Naive thymus-derived CD8-positive, alpha-beta T cell (primary cell): ENCODE data around the gene PCK2. TPM values are rescaled to one million over a fixed set of nuclear protein-coding genes. Genes with fewer than 3 reads are reported as not detected.
A peak's percentile ranks its signal among the peaks of the same experiment; 100 is the strongest.

Experiments used
- ATAC-seq, 2 donors: fragments of 150-1000 bp; cut with Tn5 transposase in 1 of 2; sonication (Bioruptor Pico), chemical (Tn5 transposase) in 1 of 2; 1 replicate in 1 of 2; 2 replicates in 1 of 2; pipeline ENCODE4 v1.10.0; 2021; ENCODE audit warnings: mild to moderate bottlenecking in 2 of 2, moderate library complexity in 2 of 2
- POLR2A ChIA-PET: fragments of 350-600 bp; sonication (Branson Sonifier 250); formaldehyde crosslinking; loops from one replicate; lab custom pipeline; 2021; ENCODE audit warnings: antibody characterized with exemption; lab: Charles Lee
- DNase-seq, 10 donors: peaks; one replicate each; pipeline versions ENCODE4 v3.0.0 to v3.0.0-alpha.2; 2020 to 2022
- H3K27ac Mint-ChIP-seq, 10 donors: one replicate each; pipeline ENCODE4 v1.8.0; 2020 to 2022; ENCODE audit warnings: mild to moderate bottlenecking in 10 of 10, mixed read lengths in 10 of 10, moderate library complexity in 4 of 10, inconsistent platforms in 1 of 10
- H3K27me3 Mint-ChIP-seq, 5 donors: one replicate each; pipeline ENCODE4 v1.8.0; 2021 to 2022; ENCODE audit warnings: mixed read lengths in 5 of 5
- H3K36me3 Mint-ChIP-seq, 3 donors: one replicate each; pipeline ENCODE4 v1.8.0; 2020 to 2022; ENCODE audit warnings: mixed read lengths in 3 of 3, mild to moderate bottlenecking in 2 of 3, inconsistent platforms in 1 of 3
- H3K4me1 Mint-ChIP-seq, 4 donors: one replicate each; pipeline ENCODE4 v1.8.0; 2021 to 2022; ENCODE audit warnings: mixed read lengths in 4 of 4
- H3K4me3 Mint-ChIP-seq, 10 donors: one replicate each; pipeline ENCODE4 v1.8.0; 2020 to 2022; ENCODE audit warnings: mild to moderate bottlenecking in 10 of 10, mixed read lengths in 10 of 10, moderate library complexity in 6 of 10, inconsistent platforms in 1 of 10
- H3K9me3 Mint-ChIP-seq, 9 donors: one replicate each; pipeline ENCODE4 v1.8.0; 2020 to 2022; ENCODE audit warnings: mixed read lengths in 9 of 9, mild to moderate bottlenecking in 3 of 9, inconsistent platforms in 1 of 9, moderate library complexity in 1 of 9
- polyA plus RNA-seq, 3 donors: library from polyadenylated mRNA; unstranded; fragments of 300-500 nt; fragmentation: Illumina TruSeq; gene quantifications; one replicate each; pipeline ENCODE4 v1.2.3, GENCODE V29; 2021
- total RNA-seq, 8 experiments: library from RNA in 2 of 8; stranded (reverse) in 2 of 8; gene quantifications; one replicate each; pipeline ENCODE4 v1.2.3 and lab custom pipeline; 2021 to 2026

The PCK2 gene
- total and polyA plus RNA-seq, 5 experiments from 2014 or later, result 8.6 to 17.4 (median 11.6) TPM

DNA sequence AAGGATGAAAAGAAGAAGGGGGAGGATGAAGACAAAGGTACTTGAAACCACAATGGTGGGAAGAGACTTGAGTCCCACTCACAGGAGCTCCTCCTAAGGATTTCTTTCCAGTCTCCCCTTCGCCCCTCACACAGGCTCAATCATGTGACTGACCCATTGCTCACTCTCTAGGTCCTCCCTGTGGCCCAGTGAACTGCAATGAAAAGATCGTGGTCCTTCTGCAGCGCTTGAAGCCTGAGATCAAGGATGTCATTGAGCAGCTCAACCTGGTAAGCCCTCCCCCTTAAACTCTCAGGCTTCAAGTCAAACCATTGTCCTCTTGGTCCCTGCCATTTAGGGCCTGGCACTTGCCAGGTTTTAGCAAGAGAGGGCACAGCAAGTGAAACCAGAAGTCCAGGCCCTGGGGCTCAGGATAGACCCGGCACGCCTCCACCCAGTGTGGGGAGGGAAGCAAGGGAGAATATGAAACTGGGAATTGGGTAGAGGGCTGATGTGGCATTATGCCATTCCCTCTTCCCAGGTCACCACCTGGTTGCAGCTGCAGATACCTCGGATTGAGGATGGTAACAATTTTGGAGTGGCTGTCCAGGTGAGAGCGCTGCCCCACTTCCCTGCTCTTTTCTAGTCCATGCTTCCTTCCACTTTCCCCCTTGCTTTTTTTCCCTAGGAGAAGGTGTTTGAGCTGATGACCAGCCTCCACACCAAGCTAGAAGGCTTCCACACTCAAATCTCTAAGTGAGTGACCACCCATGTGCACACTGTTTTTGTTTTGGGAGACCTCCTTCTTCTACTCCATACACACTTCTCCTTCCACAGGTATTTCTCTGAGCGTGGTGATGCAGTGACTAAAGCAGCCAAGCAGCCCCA lies 43.7 kb downstream of the PCK2 start:
- no peak for DNase-seq
- Mint-ChIP-seq H3K27me3 (no peaks in the 10 kb centered on the region), H3K36me3 (peaks cover 0 to 19% (median 8%) of the 10 kb centered on the region in 3 donors), H3K27ac (peak overlapping the region in 9 of 10 donors; percentile 57 to 93 (median 86)), H3K4me3 (peak overlapping the region; percentile 55 to 91 (median 89)), H3K9me3 (no peaks in the 10 kb centered on the region), H3K4me1 (peaks cover 29 to 67% (median 62%) of the 10 kb centered on the region in 4 donors)
- POLR2A ChIA-PET, result interaction anchor here (0.5 to 9.5 kb wide), 12 partner anchors 9 to 292 kb away, joined by 3 to 177 read pairs (median 4); partner anchors contain the start of genes DCAF11, IRF9, KHNYN and NRL
- no peak for ATAC-seq

DNA sequence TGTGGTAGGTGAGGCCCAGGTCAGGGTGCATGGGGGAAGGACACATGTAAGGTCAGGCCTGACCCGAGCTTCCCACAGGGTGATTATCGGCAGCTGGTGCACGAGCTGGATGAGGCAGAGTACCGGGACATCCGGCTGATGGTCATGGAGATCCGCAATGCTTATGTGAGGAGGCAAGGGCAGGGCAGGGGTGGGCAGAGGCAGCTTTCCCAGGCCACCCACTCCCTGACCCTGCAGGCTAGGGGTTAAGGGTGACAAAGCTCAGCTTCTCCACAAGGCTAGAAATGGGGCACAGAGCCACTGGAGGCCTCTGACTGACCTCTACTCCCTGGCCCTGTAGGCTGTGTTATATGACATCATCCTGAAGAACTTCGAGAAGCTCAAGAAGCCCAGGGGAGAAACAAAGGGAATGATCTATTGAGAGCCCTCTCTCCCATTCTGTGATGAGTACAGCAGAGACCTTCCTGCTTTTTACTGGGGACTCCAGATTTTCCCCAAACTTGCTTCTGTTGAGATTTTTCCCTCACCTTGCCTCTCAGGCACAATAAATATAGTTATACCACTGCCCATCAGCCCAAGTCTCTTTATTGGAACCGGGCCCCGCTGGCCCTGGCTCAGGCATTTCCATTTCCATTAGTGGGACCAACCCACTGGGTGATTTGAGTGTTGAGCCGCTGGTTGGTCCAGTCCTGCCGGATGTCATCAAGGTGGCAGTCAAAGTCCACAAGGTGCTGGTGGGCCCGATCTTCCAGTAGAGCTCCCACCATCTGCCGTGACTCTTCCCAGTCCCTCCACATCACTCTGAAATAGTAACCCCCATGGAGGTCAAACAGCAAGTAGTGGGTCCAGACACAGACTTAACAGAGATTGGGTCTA lies 44.5 kb downstream of the PCK2 start:
- H3K27me3 Mint-ChIP-seq, result no peaks in the 10 kb centered on the region
- H3K4me3 Mint-ChIP-seq, result peak overlapping the region; percentile 41 to 91 (median 72)
- peaks cover 26 to 70% (median 64%) of the 10 kb centered on the region in 4 donors for H3K4me1 Mint-ChIP-seq
- no peaks in the 10 kb centered on the region for H3K9me3 Mint-ChIP-seq
- DNase-seq (no peak), ATAC-seq (no peak)
- POLR2A ChIA-PET, result interaction anchor here (0.5 to 9.5 kb wide), 6 partner anchors 8 to 132 kb away, joined by 3 to 177 read pairs (median 4); partner anchors contain the start of genes DCAF11, NRL, PSME2 and RABGGTA
- H3K36me3 Mint-ChIP-seq, result peaks cover 0 to 25% (median 8%) of the 10 kb centered on the region in 3 donors
- H3K27ac Mint-ChIP-seq, result peak overlapping the region in 8 of 10 donors; percentile 38 to 87 (median 76)

DNA sequence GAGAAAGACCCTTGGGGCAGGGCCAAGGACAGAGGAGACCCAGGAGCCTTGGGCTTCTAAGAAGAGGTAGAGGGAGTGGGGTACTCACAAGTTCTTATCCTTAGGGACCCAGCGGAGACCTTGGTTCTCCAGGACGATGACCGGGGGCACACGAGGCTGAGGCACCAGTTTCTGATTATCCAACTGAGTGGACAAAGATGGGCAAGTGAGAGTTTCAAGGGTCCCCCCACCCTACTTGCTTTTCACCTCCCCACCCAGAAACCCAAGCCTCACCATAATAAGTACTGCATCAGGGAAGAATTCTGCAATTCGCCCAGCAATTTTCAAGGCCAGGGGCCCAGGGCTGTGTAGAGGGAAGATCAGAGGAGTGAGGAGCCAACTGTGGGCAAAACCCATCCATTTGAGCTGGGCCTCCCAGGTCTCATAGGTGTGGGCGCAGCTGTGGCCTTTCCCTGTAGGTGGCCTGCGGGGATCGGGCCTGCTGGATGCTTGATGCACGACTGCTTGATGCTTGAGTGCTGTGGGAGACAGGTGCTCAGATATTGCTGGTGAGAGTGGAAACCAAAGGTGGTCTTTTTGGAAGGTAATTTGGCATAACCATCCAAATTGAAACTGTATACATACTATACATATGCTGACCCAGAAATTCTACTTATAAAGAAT lies 45.3 kb downstream of the PCK2 start:
- DNase-seq, result no peak
- H3K27me3 Mint-ChIP-seq, result no peaks in the 10 kb centered on the region
- peak overlapping the region; percentile 31 to 89 (median 66) for H3K4me3 Mint-ChIP-seq
- peak overlapping the region in 9 of 10 donors; percentile 18 to 86 (median 58) for H3K27ac Mint-ChIP-seq
- H3K9me3 Mint-ChIP-seq, result no peaks in the 10 kb centered on the region
- peaks cover 29 to 75% (median 69%) of the 10 kb centered on the region in 4 donors for H3K4me1 Mint-ChIP-seq
- H3K36me3 Mint-ChIP-seq, result peaks cover 0 to 33% (median 8%) of the 10 kb centered on the region in 3 donors
- ATAC-seq, result no peak
- POLR2A ChIA-PET, result interaction anchor here (4.1 to 9.5 kb wide), 2 partner anchors 7 to 23 kb away, joined by 64 to 177 read pairs; partner anchors contain the start of genes DCAF11, NRL, PSME2 and RNF31

DNA sequence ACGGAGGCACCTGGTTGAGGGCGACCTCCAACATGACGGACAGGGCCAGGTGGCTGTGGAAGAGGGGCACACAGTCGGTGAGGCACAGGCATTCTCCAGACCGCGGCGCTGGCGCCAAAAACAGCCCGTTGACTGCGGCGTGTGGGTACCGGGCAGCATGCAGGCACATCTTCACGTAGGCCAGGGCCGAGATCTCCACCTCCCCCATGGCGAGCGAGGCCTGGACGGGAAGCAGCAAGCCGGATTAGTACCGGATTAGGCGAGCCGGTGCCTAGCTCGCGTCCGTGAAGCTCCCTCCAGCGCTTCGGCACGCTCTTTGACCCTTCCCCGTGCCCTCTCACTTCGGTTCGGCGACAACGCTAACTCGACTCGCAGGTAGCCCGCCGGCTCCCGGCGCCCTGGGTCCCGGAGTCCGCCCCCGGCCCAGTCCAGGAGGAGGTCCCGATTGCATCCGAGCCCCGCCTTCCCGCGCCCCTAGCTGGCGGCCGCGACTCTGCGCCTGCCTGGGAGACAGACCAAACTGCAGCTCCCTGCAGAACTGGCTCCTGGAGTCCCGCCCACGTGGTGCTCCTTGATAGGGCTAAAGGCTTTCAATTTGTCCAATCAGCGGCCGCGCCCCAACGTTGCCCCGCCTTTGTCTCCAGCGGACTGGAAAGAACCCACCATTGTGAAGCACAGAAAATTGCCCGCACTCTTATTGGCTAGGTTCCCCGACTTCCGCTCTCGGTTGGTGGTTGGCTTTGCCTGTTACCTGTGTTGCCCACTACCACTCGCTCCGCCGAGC lies 47.2 kb downstream of the PCK2 start, which contains the start of gene EMC9:
EMC9 (minus strand) TSS at position 495 of the 784 bp plus-strand sequence; CDS start at position 208, 287 bp downstream.
- H3K4me3 Mint-ChIP-seq, result peak within 1 kb of the TSS; percentile 88 to 96 (median 91)
- peaks cover 0 to 36% (median 8%) of the 10 kb centered on the region in 3 donors for H3K36me3 Mint-ChIP-seq
- ATAC-seq (peak; percentile 90 to 93), DNase-seq (peak; percentile 95 to 100 (median 99))
- peaks cover 31 to 88% (median 79%) of the 10 kb centered on the region in 4 donors for H3K4me1 Mint-ChIP-seq
- POLR2A ChIA-PET, result interaction anchor here (0.6 to 2.6 kb wide), 16 partner anchors 9 to 290 kb away, joined by 3 to 33 read pairs (median 4); partner anchors contain the start of genes DCAF11, IPO4, IRF9 and NRL
- H3K9me3 Mint-ChIP-seq, result no peaks in the 10 kb centered on the region
- H3K27me3 Mint-ChIP-seq, result no peaks in the 10 kb centered on the region
- H3K27ac Mint-ChIP-seq, result peak within 1 kb of the TSS; percentile 83 to 97 (median 94)

DNA sequence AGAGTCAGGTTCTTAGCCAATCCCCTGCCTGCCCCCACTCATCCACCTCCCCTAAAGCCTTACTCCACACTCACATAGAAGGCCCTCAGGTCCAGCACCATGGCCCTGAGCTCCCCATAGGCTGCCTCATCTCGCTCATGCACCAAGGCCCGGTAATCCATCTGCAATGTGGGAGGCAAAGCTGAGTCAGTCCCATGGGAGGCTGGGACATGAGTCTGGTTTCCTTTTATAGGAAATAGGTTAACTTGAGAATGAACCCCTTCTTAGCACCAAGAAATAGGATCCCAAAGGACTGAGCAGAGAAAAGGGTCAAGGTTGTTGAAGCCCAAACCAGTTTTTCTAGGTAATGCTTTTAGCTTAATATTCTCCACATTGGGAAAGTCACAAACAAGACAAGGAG lies 49.4 kb downstream of the PCK2 start:
- ATAC-seq, result no peak
- POLR2A ChIA-PET, result interaction anchor here (0.8 to 1.3 kb wide), 5 partner anchors 7 to 30 kb away, joined by 3 to 4 read pairs (median 3); partner anchors contain the start of genes IRF9 and PSME1
- Mint-ChIP-seq H3K36me3 (peaks cover 0 to 30% (median 4%) of the 10 kb centered on the region in 3 donors), H3K27me3 (no peaks in the 10 kb centered on the region), H3K4me3 (peak overlapping the region in 6 of 10 donors; percentile 26 to 58 (median 38)), H3K27ac (peak overlapping the region in 4 of 10 donors; percentile 15 to 94 (median 50)), H3K4me1 (peaks cover 28 to 78% (median 70%) of the 10 kb centered on the region in 4 donors), H3K9me3 (no peaks in the 10 kb centered on the region)
- DNase-seq, result no peak

DNA sequence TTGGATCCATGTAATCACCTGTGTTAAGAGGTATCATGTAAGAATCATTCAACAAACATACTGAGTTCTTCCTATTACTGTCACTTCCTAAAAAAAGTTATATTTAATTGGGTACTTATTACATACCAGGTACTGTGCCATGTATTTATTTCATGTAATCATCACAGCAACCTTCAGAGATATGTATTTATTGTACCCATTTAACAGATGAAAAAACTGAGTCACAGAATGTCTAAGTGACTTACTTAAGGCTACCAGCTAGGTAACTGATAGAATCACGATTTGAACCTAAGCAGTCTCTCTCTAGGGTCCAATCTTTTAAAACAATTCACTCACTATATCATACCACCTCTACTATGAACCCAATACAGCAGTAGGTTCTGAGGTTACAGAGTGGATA lies 50.3 kb downstream of the PCK2 start:
- DNase-seq (no peak), ATAC-seq (no peak)
- H3K36me3 Mint-ChIP-seq, result peaks cover 0 to 27% (median 4%) of the 10 kb centered on the region in 3 donors
- H3K27me3 Mint-ChIP-seq, result no peaks in the 10 kb centered on the region
- H3K4me1 Mint-ChIP-seq, result peaks cover 25 to 78% (median 71%) of the 10 kb centered on the region in 4 donors
- H3K27ac Mint-ChIP-seq, result peak overlapping the region in 8 of 10 donors; percentile 8 to 87 (median 48)
- H3K9me3 Mint-ChIP-seq, result no peaks in the 10 kb centered on the region
- peak overlapping the region in 7 of 10 donors; percentile 5 to 70 (median 50) for H3K4me3 Mint-ChIP-seq
- POLR2A ChIA-PET, result interaction anchor here (1.2 to 5.1 kb wide), 4 partner anchors 8 to 29 kb away, joined by 3 to 55 read pairs (median 4); partner anchors contain the start of genes IRF9 and PSME1

DNA sequence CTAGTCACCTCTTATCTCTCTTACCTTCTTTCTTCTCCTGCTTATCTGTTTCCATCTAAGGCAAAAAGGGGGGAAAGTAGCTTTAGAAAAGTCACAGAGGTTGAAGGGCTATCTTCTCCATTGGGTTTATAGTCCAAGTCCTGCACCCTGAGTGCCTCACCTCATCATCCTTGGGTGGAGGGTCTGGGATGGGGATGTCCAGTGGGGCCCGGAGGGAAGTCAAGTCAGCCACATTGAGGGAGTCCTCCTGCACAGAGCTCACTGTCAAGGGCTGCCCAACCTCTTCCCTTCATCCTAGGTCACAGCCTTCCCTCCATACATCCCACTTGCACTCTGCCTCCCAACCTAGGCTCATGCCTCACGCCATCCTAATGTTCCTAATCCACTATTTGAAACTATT lies 51.1 kb downstream of the PCK2 start:
- Mint-ChIP-seq H3K27ac (peak overlapping the region in 8 of 10 donors; percentile 62 to 99 (median 92)), H3K27me3 (no peaks in the 10 kb centered on the region), H3K9me3 (no peaks in the 10 kb centered on the region), H3K36me3 (peaks cover 0 to 29% (median 4%) of the 10 kb centered on the region in 3 donors), H3K4me3 (peak overlapping the region; percentile 94 to 100 (median 98)), H3K4me1 (peaks cover 23 to 77% (median 74%) of the 10 kb centered on the region in 4 donors)
- ATAC-seq (no peak), DNase-seq (no peak)
- POLR2A ChIA-PET, result interaction anchor here (0.6 to 5.1 kb wide), 9 partner anchors 8 to 97 kb away, joined by 3 to 84 read pairs (median 12); partner anchors contain the start of genes DCAF11, IRF9, NRL and PSME1

DNA sequence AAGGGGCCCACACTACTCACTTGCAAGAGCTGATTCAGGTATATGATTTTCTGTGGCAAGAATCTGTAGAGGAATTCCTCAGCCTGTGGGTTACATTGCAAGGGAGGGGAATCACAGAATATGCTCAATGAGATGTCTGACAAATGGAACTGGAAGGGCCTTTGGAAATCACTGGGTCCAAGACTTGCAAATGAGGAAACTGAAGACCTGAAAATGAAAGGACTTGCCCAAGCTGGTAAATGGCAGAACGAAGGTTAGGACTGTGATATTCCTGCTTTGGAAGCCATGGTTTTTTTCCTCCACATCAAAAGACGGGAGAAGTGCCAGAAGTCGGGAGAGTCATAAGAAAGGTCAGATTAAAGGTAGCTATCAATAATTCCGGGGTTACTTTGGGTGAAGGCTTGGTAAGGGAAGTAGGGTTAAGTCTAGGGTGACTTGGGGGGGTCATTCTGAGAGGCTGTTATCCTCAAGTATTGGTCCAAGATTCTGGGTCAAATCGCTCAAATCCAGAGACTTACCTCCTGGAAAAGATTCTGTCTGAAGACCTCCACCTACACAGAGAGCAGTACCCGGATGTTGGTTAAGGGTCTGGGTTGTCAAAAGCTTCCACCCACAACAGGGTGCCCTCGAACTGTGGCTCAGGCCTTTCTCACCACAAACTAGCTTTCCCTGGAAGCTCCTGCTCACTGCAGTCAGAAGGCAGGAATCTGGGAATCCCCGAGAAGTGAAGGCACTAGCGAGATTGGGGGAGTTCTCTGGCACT lies 51.8 kb downstream of the PCK2 start:
- Mint-ChIP-seq H3K4me3 (peak overlapping the region; percentile 94 to 100 (median 98)), H3K36me3 (peaks cover 0 to 35% (median 9%) of the 10 kb centered on the region in 3 donors), H3K27ac (peak overlapping the region; percentile 91 to 99 (median 96)), H3K4me1 (peaks cover 23 to 78% (median 74%) of the 10 kb centered on the region in 4 donors), H3K27me3 (no peaks in the 10 kb centered on the region), H3K9me3 (no peaks in the 10 kb centered on the region)
- POLR2A ChIA-PET, result interaction anchor here (0.6 to 5.1 kb wide), 15 partner anchors 9 to 285 kb away, joined by 3 to 84 read pairs (median 12); partner anchors contain the start of genes CHMP4A, DCAF11, IRF9 and NRL
- ATAC-seq, result no peak
- DNase-seq, result no peak

DNA sequence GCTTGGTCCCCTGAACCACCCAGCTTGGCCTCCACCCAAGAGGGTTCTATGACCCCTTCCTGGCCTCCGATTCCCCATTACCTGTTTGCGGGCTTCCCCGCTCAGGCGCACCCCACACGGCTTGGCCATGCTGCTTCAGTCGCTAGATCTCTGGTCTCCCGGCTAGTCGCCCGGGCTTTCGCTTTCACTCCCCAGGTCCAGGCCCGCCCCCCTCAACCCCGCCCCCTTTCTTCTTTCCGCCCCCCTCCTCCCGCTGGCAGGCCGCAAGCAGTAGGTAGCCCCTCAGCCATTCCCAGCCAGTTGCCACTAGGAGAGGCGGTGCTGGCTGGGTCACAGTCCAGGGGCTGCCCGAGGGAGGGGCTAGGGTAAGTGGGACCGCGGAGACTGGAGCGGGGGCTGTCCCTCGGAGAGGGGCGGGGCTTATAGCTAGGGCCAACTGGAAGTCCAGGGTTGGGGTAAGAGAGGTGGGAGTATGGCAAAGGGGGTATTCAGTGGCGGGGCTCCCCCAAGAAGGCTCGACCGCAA lies 52.4 kb downstream of the PCK2 start, which contains the start of gene PSME2:
PSME2 (minus strand) TSS at position 158 of the 525 bp plus-strand sequence; CDS start at position 129, 29 bp downstream.
- peaks cover 0 to 41% (median 12%) of the 10 kb centered on the region in 3 donors for H3K36me3 Mint-ChIP-seq

More for the DNA sequence above, 52.4 kb downstream of the PCK2 start, which contains the start of gene PSME2:
- peak; percentile 57 to 64 for ATAC-seq
- peak; percentile 71 to 91 (median 82) for DNase-seq
- Mint-ChIP-seq H3K27ac (peak within 1 kb of the TSS; percentile 91 to 99 (median 96)), H3K9me3 (no peaks in the 10 kb centered on the region), H3K4me3 (peak within 1 kb of the TSS; percentile 94 to 100 (median 98)), H3K4me1 (peaks cover 25 to 76% (median 73%) of the 10 kb centered on the region in 4 donors), H3K27me3 (no peaks in the 10 kb centered on the region)
- POLR2A ChIA-PET, result interaction anchor here (1.0 to 5.1 kb wide), 17 partner anchors 9 to 285 kb away, joined by 3 to 84 read pairs (median 12); partner anchors contain the start of genes CHMP4A, DCAF11, IPO4 and IRF9
